GM18511 (cell line): ENCODE measurements around the gene GPR21.
A peak's percentile ranks its signal among the peaks of the same experiment; 100 is the strongest.

Experiments
- ATAC-seq: cut with Tn5 transposase; IDR thresholded peaks from one replicate; pipeline ENCODE4 v1.9.1; 2021; ENCODE audit warnings: mild to moderate bottlenecking, moderate library complexity; ENCODE audit not compliant: unreplicated experiment

GPR21 gene, protein sequence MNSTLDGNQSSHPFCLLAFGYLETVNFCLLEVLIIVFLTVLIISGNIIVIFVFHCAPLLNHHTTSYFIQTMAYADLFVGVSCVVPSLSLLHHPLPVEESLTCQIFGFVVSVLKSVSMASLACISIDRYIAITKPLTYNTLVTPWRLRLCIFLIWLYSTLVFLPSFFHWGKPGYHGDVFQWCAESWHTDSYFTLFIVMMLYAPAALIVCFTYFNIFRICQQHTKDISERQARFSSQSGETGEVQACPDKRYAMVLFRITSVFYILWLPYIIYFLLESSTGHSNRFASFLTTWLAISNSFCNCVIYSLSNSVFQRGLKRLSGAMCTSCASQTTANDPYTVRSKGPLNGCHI

DNA sequence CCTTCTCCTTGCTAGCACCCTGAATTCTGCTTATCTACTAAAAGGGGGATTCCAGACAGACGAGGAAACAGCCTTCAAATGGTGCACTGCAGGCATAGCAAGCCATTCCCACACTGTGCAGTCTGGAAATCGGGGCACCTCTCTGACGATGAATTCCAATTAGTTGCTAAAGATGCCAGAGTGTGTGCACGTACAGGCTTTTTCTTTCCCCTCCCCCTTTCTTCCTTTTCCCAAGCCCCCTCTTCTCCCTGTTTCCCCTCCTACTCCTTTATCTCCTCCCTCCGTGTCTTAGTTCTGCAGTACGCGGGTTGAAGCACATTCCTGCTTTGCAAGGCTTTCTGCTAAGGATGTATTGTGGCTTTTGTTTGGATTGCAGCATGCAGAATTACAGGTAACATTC lies at the start of gene GPR21:
TSS of gene GPR21 (plus strand) at position 316 of the 400 bp plus-strand sequence. CDS start 900 bp downstream, outside the sequence.
- no peak for ATAC-seq

DNA sequence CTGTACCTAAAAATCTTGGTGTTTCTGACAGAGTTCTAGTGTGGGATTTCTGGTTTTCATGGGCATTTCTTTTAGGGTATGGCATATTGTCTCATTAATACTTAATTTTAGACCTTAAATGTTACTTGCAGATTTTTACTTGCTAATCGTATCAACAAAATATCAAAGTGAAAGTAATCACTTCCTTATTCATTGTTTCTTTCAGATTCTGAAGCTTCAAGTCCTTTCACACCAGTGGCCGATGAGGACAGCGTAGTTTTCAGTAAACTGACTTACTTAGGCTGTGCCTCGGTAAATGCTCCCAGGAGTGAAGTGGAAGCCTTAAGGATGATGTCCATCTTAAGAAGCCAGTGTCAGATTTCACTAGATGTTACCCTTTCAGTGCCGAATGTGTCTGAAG lies 47.5 kb upstream of the GPR21 start:
- no peak for ATAC-seq

DNA sequence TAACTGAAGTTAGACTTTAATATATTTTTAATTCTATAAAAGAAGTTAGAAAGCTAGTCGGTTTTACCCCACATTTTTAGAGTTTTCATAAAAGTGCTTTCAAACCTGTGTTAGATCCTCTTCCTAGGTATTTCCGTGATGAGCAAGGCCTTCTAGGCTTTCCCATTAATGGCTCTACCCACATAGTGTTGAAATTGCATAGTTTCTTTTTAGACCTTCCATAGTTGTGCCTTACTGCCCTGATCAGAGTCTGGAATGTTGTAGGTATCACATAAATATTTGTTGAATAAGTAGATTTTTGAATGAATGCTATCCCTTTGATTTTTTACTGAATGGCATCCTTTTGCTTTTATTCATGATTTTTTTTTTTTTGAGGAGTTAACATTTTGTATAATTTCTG lies 45.3 kb upstream of the GPR21 start:
- ATAC-seq: no peak

DNA sequence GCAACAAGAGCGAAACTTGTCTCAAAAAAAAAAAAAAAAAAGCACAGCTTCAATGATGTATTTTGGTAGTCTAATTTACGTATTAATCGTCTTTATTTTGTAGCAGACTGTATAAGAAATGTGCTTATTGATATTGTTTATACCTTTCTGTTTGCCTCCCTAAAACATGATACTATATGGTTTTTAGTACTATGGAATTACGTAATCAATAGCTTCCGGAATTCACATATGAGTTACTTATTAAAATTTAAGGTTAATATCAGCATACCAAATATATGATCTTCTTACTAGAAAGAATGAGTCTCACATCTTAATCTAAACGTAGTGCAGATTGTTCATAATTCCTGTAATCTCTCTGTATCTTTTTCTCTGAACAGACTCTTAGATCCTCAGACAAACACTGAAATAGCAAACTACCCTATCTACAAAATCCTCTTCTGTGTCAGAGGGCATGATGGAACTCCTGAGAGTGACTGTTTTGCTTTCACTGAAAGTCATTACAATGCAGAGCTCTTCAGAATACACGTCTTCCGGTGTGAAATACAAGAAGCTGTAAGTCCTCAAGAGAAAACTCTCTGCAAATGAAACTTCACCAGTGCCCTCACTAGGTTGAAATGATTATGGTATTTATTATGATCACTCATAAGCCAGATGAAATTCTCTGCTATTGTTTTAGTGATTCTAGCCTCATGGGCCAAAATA lies 44.4 kb upstream of the GPR21 start:
- ATAC-seq: peak; percentile 92

DNA sequence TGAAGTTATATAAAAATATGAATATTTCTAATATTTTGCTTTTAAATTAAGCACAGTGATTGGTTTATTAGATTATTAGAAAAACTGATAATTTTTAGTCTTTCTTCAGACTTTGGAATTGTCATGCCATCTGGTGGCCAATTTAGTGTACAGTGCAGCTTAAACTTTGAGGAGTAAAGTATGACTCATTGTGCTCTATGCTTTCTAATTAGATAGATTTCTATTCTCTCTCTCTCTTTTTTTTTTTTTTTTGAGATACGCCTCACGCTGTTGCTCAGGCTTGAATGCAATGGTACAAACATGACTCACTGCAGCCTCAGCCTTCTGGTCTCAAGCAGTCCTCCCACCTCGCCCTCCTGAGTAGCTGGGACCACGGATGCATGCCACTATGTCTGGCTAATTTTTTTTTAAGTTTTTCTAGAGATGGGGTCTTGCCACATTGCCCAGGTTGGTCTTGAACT lies 42.1 kb upstream of the GPR21 start:
- no peak for ATAC-seq

DNA sequence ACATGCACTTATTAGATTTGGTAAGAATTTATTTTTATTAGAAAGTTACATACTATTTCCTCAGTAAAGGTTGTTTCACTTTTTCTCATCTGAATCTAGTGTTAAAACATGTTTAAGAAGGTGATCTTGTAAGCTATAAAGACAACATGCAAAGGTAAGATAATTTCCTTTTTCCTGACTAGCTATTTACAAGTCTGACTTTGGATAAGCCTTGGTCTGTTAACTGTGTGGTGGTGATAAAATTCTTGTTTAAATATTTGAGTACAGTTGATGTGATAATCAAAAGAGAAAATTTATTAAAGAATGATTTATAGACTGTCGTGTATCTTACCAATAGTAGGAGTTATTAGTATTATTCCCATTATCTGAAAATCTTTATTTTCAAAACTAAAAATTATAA lies 36.9 kb upstream of the GPR21 start:
- ATAC-seq: no peak

DNA sequence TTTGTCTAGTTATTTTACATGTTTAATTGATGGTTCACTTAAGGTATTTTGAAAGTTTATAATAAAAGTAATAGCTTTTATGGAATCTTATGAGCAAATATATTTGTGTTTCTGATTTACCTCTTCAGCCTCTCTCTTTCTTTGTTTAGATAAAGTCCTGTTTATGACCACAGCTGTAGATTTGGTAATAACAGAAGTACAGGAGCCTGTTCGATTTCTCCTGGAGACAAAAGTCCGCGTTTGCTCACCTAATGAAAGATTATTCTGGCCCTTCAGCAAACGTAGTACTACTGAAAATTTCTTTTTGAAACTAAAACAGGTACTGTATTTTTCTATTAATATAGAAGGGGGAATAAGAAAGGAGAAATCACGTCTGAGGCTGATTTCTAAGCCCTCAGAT lies 35.0 kb upstream of the GPR21 start:
- ATAC-seq: no peak

DNA sequence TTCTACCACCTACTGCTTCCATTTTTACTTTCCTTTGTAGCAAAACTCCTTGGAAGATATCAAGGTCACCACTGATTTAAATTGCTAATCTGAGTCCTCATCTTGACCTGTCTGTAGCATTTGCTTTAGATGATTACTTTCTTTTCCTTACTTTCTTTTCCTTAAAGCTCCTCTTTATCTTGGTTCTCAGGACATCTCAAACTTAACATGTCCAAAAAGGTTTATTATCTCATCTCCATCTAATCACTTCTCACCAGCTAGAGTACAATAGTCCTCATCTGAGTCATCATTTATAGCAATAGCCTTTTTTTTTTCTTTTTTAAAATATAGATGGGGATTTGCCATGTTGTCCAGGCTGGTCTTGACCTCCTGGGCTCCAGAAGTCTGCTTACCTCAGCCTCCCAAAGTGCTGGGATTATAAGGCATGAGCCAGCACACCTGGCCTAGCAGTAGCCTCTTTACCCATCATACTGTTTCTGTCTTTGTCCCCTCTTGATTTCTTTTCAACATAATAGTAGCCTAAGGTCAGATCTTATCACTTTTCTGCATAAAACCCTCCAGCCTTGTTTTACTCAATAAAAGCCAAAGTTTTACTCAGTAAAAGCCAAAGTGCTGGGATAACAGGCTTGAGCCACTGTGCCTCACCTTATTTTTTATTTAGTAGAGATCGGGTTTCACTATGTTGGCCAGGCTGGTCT lies 32.9 kb upstream of the GPR21 start:
- no peak for ATAC-seq

DNA sequence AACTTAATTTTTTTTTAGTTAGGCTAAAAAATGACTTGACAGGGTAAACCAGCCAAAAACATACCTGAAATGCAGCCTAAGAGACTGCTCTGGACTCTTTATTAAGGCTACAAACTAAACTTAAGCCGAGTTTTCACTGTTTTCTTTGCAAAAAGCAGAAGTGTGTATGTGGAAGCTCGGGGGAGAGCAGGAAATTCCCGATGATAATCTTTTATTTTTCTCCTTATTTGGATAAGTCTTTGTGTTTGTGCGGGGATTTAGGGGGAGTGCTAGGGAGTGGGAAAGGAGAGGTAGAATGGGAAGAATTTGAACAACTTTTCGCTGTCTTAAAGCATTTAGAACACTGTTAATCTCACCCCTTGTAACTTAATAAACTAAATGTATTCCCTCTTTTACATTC lies 30.7 kb upstream of the GPR21 start:
- ATAC-seq: no peak

DNA sequence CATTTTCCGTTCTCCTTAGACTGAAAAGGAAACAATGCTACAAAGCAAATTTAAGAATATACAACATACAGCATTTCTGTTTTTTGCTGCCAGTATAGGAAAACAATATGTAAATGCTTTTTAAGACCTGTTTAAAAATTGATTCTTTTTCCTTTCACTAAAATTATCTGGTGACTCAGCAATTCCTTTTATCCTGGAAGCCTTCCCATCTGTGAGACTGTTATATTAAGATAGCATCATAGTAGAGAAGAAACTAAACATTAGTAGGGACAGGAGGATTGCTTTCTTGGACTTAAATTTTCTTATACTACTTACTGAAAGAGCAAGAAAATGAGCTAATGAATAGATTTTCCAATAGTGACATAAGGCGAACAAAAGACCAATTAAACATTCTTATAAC lies 30.0 kb upstream of the GPR21 start:
- ATAC-seq: no peak

DNA sequence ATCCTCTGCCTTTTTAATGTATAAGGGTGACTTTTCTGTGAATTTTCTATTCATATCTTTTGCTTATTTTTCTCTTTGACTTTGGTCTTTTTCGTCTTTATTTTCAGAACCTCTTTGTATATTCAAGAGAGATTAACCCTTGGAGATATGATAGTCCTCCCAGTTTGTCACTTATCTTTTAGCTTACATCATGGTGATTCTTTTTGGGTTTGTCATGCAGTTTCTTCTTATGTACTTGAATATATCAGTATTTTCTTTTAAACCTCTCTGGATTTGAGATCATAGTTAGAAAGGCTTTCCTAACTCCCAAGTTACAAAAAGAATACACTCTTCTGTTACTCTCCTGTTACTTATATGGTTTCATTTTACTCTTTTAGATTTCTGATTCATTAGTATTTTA lies 27.5 kb upstream of the GPR21 start:
- ATAC-seq: no peak

DNA sequence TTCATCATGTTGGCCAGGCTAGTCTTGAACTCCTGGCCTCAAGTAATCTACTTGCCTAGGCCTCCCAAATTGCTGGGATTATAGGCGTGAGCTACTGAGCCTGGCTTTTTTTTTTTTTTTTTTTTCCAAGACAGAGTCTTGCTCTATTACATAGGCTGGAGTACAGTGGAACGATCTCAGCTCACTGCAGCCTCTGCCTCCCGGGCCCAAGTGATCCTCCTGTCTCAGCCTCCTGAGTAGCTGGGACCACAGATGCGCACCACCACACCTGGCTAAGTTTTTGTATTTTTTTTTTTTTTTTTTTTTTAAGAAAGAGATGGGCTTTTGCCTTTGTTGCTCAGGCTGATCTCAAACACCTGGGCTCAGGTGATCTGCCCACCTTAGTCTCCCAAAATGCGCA lies 26.2 kb upstream of the GPR21 start:
- ATAC-seq: no peak

DNA sequence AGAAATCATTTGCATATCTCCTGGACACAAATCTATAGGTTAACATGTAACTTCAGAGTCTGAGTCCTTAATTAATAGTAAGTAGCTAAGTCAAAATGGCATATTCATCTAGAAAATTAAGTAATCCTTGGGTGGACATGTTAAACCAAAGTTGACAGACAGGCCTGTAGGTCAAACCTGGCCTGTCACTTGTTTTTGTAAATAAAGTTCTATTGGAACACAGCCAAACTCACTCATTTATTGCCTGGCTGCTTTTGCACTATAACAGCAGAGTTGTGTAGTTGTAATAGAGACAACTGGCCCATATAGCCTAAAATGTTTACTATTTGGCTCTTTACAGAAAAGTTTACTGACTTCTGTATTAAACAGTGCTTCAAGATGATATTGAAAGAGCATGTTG lies 24.6 kb upstream of the GPR21 start:
- no peak for ATAC-seq

DNA sequence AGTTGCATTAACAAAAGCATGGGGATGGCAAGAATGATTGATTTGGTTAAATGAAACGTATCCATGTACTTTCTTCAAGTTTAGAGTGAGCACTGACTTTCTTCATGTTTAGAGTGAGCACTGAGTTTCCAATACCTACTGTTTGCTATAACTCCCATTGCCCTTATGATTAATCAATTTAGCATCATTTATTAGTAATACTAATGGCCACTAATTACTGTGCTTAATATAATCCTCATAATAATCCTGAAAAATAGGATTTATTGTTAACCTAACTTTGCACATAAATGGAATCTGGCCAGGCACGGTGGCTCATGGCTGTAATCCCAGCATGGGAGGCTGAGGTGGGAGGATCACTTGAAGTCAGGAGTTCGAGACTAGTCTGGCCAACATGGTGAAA lies 22.1 kb upstream of the GPR21 start:
- no peak for ATAC-seq

DNA sequence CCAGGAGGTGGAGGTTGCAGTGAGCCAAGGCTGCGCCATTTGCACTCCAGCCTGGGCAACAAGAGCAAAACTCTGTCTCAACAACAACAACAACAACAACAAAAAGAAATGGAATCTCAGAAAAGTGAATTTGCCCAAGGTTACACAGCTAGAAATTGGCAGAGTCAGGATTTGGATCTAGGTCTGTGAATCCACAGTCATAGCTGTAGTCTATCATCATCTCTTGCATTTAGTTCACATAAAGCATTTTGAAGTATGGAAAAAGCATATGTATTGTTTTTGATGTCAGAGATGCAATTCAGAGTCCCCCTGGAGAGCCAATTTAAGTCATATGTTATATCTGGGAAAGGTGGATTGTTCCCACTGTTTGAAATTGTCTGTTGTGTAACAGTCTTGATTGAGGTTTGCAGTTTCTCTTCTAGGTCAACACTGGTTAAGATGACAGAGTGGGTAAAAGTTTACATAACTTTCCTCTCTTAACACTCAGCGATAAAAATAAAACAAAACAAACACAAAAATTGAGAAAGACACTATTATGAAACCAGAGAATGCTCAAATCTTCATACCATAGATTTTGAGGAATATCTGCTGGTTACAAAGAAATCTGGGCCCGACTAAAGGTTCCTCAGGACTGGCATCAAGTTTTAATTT lies 21.5 kb upstream of the GPR21 start:
- ATAC-seq: no peak

DNA sequence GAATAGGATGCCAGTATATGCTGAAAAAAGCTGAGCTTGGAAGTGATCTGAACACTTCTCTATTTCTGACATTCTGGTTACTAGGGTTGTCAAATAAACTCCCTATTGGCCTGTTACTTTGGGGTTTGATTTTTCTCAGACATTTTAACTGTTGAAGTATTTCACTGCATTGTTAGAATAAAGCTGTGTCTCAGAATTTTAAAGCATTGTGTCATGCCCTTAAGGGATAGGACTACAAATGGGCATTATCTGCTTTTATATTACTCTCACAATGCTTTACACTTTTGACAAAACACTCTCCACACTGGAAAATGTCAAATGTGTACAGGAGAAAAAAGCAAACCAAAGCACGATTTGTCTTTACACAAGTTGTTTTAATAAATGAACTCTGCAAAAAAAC lies 16.8 kb upstream of the GPR21 start:
- ATAC-seq: no peak

DNA sequence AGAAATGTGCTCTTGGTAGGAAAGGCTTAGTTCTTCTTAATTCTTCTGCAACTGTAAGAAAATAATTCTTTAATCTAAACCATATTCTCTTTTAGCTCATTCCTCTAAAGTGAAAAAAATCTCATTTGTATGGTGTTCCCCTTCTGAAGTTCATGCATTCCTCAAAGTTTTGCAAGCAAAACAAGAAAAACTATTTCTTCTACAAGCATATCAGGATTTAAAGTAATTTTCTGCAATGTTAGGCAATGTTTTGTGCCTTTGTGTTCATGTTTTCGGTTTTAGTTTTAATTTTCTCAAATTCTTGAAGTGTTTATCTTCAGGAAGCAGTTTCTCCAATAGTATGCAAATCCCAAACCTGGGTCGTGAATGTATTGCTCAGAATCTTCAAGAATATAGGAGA lies 12.7 kb upstream of the GPR21 start:
- no peak for ATAC-seq

DNA sequence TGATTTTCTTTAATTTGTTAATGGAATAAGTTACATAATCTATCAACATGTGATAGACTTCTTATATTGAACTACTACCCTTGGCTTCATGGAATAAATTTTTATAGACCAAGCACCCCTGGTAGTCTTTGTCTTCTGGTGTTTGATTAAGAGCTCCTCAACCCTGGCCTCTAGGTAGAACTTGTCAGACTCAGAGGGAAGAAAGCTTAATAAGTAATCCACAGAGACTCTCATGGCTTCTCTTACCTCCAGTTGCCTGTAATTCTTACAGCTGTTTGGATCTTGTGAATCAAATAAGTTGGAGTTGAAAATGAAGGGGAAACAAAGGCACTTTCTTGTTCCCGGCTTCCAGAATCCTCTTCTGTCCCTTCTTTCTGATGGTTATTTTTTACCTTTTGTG lies 7.0 kb upstream of the GPR21 start:
- ATAC-seq: no peak

DNA sequence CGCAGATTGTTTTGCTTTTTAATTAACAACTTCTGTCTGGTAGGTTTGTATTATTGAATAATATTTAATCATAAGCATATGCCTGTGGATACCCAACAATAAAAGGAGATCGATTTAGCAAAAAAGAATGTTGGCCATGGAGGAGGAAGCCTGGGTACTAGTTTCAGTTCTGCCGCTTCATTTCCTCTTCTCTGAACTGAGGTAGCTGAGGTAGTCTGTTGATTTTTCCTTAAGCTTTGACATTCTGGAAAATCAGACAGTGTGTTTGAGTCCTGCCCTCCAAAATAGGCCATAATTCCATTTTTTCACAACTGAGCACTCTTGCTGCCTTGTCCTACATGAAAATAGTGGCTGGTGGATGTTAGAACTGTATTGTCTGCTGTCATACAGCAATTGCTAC lies 6.0 kb upstream of the GPR21 start:
- no peak for ATAC-seq

DNA sequence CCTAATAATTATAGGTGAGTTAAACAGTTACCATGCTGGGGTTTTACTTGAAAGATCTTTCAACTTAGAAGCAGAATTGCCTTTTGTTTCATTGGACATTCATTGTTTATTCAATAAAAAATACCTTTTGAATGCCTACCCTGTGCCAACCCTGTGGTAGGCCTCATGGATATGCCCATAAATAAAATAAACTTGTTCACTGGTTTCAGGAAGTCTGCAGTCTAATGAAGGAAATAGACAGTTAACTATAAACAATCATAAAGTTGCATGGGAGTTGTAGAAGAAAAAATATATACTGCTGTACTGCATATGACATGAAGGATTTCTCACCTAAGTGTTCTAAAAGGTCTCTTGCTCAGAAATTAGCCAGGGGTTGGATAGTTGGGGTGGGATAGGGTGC lies 5.3 kb upstream of the GPR21 start:
- no peak for ATAC-seq

DNA sequence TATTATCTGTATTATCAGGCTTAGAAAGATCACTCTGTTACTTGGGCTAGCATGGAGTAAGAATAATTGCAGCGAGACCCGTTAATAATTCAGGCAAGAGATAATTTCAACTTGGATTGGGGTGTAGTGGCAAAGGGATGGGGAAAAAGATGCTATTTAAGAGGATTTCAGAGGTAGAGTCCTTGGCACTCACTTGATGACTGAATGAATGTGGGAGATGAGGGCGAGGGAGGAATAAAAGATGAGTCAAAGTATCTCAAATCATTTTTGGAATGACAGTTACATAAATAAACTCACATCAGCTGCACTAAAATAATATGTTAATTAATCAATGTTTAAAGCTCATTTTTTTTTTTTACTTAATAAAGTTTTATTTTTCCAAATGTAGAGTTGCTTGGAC lies 4.5 kb upstream of the GPR21 start:
- no peak for ATAC-seq
